Measurements from ENCODE around the gene BOD1L2.

The BOD1L2 gene

DNA sequence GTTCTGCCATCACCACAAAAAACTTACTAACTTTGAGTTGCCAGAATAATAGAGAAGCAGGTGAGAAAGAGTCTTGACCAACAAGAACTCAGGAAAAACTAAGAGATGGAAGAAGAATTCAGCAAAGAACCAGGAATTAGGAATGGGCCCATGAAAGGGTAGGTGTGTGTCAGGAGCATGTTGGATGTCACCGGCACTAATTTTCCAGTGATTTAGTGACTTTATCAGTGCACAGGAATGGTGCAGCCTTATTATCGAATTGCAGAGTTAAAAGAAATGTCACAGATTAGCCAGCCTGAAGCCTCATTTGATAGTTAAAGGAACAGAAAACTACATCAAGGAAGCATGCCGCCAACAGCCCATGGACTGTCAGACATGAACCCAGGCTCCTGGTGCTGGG, 9.0 kb upstream of the BOD1L2 start:
- H3K4me3 ChIP-seq (ENCODE audit: low read depth, low read length): no peak overlapping the region
- no peak for TF ChIP-seq CTCF (IDR thresholded peaks at IDR 0.05; ENCODE audit: low read depth, low read length)

GRCh38 chr18:57141208-57142129, 5.4 kb upstream of the BOD1L2 start:
- H3K4me3 ChIP-seq (ENCODE audit: low read depth, low read length): no peak overlapping the region
- TF ChIP-seq CTCF (IDR thresholded peaks at IDR 0.05; ENCODE audit: low read depth, low read length): no peak

- no peak for TF ChIP-seq CTCF (IDR thresholded peaks at IDR 0.05; ENCODE audit: low read depth, low read length)
- H3K4me3 ChIP-seq (ENCODE audit: low read depth, low read length): no peak overlapping the region
These were observed 4.6 kb upstream of the BOD1L2 start for GRCh38 chr18:57142324-57142723.

- TF ChIP-seq CTCF (IDR thresholded peaks at IDR 0.05; ENCODE audit: low read depth, low read length): no peak
- H3K4me3 ChIP-seq (ENCODE audit: low read depth, low read length): no peak overlapping the region
These were observed 3.6 kb upstream of the BOD1L2 start for GRCh38 chr18:57143265-57143664.

GRCh38 chr18:57148263-57148662, 1.4 kb downstream of the BOD1L2 start:
- H3K4me3 ChIP-seq (ENCODE audit: low read depth, low read length): no peak overlapping the region
- TF ChIP-seq CTCF (IDR thresholded peaks at IDR 0.05; ENCODE audit: low read depth, low read length): no peak

- no peak for TF ChIP-seq CTCF (IDR thresholded peaks at IDR 0.05; ENCODE audit: low read depth, low read length)
- no peak overlapping the region for H3K4me3 ChIP-seq (ENCODE audit: low read depth, low read length)
These were observed 2.2 kb downstream of the BOD1L2 start for GRCh38 chr18:57149051-57149450.

- H3K4me3 ChIP-seq (ENCODE audit: low read depth, low read length): no peak overlapping the region
- no peak for TF ChIP-seq CTCF (IDR thresholded peaks at IDR 0.05; ENCODE audit: low read depth, low read length)
These were observed 2.6 kb downstream of the BOD1L2 start for GRCh38 chr18:57149531-57149930.

All from WI38 (cell line).